ENCODE results near the gene RANBP10.

- TF ChIP-seq CTCF (IDR thresholded peaks at IDR 0.05) (no peak), POLR2AphosphoS5 (IDR thresholded peaks at IDR 0.05; ENCODE audit: low read depth, low read length) (no peak), REST (IDR thresholded peaks at IDR 0.05; ENCODE audit: insufficient read depth in 1 of 2, low read depth in 2 of 2, low read length in 1 of 2) (no peak), TCF7L2 (IDR thresholded peaks at IDR 0.05; ENCODE audit: low read depth, low read length) (no peak), SIN3A (IDR thresholded peaks at IDR 0.05; ENCODE audit: borderline replicate concordance, insufficient read depth, low read depth, low read length) (no peak)
These were observed 87.7 kb downstream of the RANBP10 start for GRCh38 chr16:67718668-67719047.
